Measurements from ENCODE around the gene NPPB.

NPPB gene

GRCh38 chr1:11888206-11888876, 29.6 kb upstream of the NPPB start:
- Mint-ChIP-seq H3K36me3 (ENCODE audit: low read depth) (no peaks in the 10 kb centered on the region), H3K27me3 (ENCODE audit: low read depth) (peaks cover 2% of the 10 kb centered on the region), H3K27ac (no peak overlapping the region), H3K4me3 (no peak overlapping the region), H3K9me3 (no peaks in the 10 kb centered on the region), H3K4me1 (ENCODE audit: low read depth) (no peaks in the 10 kb centered on the region)
- DNase-seq (ENCODE audit: low spot score), result no peak

GRCh38 chr1:11887666-11888007, 28.9 kb upstream of the NPPB start:
- H3K9me3 Mint-ChIP-seq, result no peaks in the 10 kb centered on the region
- no peaks in the 10 kb centered on the region for H3K36me3 Mint-ChIP-seq (ENCODE audit: low read depth)
- H3K27ac Mint-ChIP-seq, result no peak overlapping the region
- H3K4me3 Mint-ChIP-seq, result no peak overlapping the region
- no peak for DNase-seq (ENCODE audit: low spot score)
- no peaks in the 10 kb centered on the region for H3K4me1 Mint-ChIP-seq (ENCODE audit: low read depth)
- peaks cover 2% of the 10 kb centered on the region for H3K27me3 Mint-ChIP-seq (ENCODE audit: low read depth)

- no peaks in the 10 kb centered on the region for H3K36me3 Mint-ChIP-seq (ENCODE audit: low read depth)
- peaks cover 2% of the 10 kb centered on the region for H3K27me3 Mint-ChIP-seq (ENCODE audit: low read depth)
- H3K27ac Mint-ChIP-seq, result no peak overlapping the region
- no peaks in the 10 kb centered on the region for H3K9me3 Mint-ChIP-seq
- DNase-seq (ENCODE audit: low spot score), result no peak
- H3K4me3 Mint-ChIP-seq, result no peak overlapping the region
- no peaks in the 10 kb centered on the region for H3K4me1 Mint-ChIP-seq (ENCODE audit: low read depth)
These were observed 28.4 kb upstream of the NPPB start for GRCh38 chr1:11886986-11887665.

- Mint-ChIP-seq H3K4me1 (ENCODE audit: low read depth) (no peaks in the 10 kb centered on the region), H3K4me3 (no peak overlapping the region), H3K9me3 (no peaks in the 10 kb centered on the region), H3K36me3 (ENCODE audit: low read depth) (no peaks in the 10 kb centered on the region), H3K27ac (no peak overlapping the region), H3K27me3 (ENCODE audit: low read depth) (peaks cover 2% of the 10 kb centered on the region)
- DNase-seq (ENCODE audit: low spot score), result no peak
These were observed 27.2 kb upstream of the NPPB start for GRCh38 chr1:11885916-11886315.

GRCh38 chr1:11882814-11883538, 24.2 kb upstream of the NPPB start:
- Mint-ChIP-seq H3K36me3 (ENCODE audit: low read depth) (no peaks in the 10 kb centered on the region), H3K27ac (no peak overlapping the region), H3K9me3 (no peaks in the 10 kb centered on the region), H3K4me1 (ENCODE audit: low read depth) (no peaks in the 10 kb centered on the region), H3K27me3 (ENCODE audit: low read depth) (no peaks in the 10 kb centered on the region), H3K4me3 (no peak overlapping the region)
- DNase-seq (ENCODE audit: low spot score), result no peak

- Mint-ChIP-seq H3K36me3 (ENCODE audit: low read depth) (no peaks in the 10 kb centered on the region), H3K27me3 (ENCODE audit: low read depth) (no peaks in the 10 kb centered on the region), H3K4me3 (no peak overlapping the region), H3K27ac (no peak overlapping the region), H3K4me1 (ENCODE audit: low read depth) (no peaks in the 10 kb centered on the region), H3K9me3 (no peaks in the 10 kb centered on the region)
- no peak for DNase-seq (ENCODE audit: low spot score)
These were observed 23.1 kb upstream of the NPPB start for GRCh38 chr1:11881749-11882441.

GRCh38 chr1:11880911-11881748, 22.4 kb upstream of the NPPB start:
- Mint-ChIP-seq H3K27ac (no peak overlapping the region), H3K9me3 (no peaks in the 10 kb centered on the region), H3K4me3 (no peak overlapping the region), H3K4me1 (ENCODE audit: low read depth) (no peaks in the 10 kb centered on the region), H3K36me3 (ENCODE audit: low read depth) (no peaks in the 10 kb centered on the region), H3K27me3 (ENCODE audit: low read depth) (no peaks in the 10 kb centered on the region)
- no peak for DNase-seq (ENCODE audit: low spot score)

GRCh38 chr1:11880181-11880575, 21.4 kb upstream of the NPPB start:
- Mint-ChIP-seq H3K27ac (no peak overlapping the region), H3K4me3 (no peak overlapping the region), H3K27me3 (ENCODE audit: low read depth) (no peaks in the 10 kb centered on the region), H3K9me3 (no peaks in the 10 kb centered on the region), H3K4me1 (ENCODE audit: low read depth) (no peaks in the 10 kb centered on the region), H3K36me3 (ENCODE audit: low read depth) (no peaks in the 10 kb centered on the region)
- DNase-seq (ENCODE audit: low spot score), result no peak

- Mint-ChIP-seq H3K36me3 (ENCODE audit: low read depth) (no peaks in the 10 kb centered on the region), H3K4me3 (no peak overlapping the region), H3K27ac (no peak overlapping the region), H3K27me3 (ENCODE audit: low read depth) (no peaks in the 10 kb centered on the region), H3K9me3 (no peaks in the 10 kb centered on the region), H3K4me1 (ENCODE audit: low read depth) (no peaks in the 10 kb centered on the region)
- DNase-seq (ENCODE audit: low spot score), result no peak
These were observed 20.8 kb upstream of the NPPB start for GRCh38 chr1:11879311-11880180.

- Mint-ChIP-seq H3K9me3 (no peaks in the 10 kb centered on the region), H3K27ac (no peak overlapping the region), H3K27me3 (ENCODE audit: low read depth) (no peaks in the 10 kb centered on the region), H3K4me1 (ENCODE audit: low read depth) (no peaks in the 10 kb centered on the region), H3K4me3 (no peak overlapping the region), H3K36me3 (ENCODE audit: low read depth) (no peaks in the 10 kb centered on the region)
- no peak for DNase-seq (ENCODE audit: low spot score)
These were observed 20.1 kb upstream of the NPPB start for GRCh38 chr1:11878891-11879190.

GRCh38 chr1:11878081-11878890, 19.5 kb upstream of the NPPB start:
- no peak overlapping the region for H3K4me3 Mint-ChIP-seq
- H3K27ac Mint-ChIP-seq, result no peak overlapping the region
- no peak for DNase-seq (ENCODE audit: low spot score)
- peaks cover 2% of the 10 kb centered on the region for H3K27me3 Mint-ChIP-seq (ENCODE audit: low read depth)
- H3K9me3 Mint-ChIP-seq, result no peaks in the 10 kb centered on the region
- no peaks in the 10 kb centered on the region for H3K36me3 Mint-ChIP-seq (ENCODE audit: low read depth)
- H3K4me1 Mint-ChIP-seq (ENCODE audit: low read depth), result no peaks in the 10 kb centered on the region

- Mint-ChIP-seq H3K27ac (no peak overlapping the region), H3K9me3 (no peaks in the 10 kb centered on the region), H3K4me1 (ENCODE audit: low read depth) (no peaks in the 10 kb centered on the region), H3K36me3 (ENCODE audit: low read depth) (no peaks in the 10 kb centered on the region), H3K4me3 (no peak overlapping the region), H3K27me3 (ENCODE audit: low read depth) (peaks cover 2% of the 10 kb centered on the region)
- no peak for DNase-seq (ENCODE audit: low spot score)
These were observed 18.3 kb upstream of the NPPB start for GRCh38 chr1:11877074-11877473.
